Choroid plexus epithelial cell (primary cell): ENCODE results near the gene EDN1.

Experiments
- DNase-seq: peaks from one replicate; pipeline ENCODE4 v3.0.0-alpha.2; 2010; ENCODE audit warnings: low read depth
- H3K4me3 ChIP-seq: 2 replicates; pipeline ENCODE4 v1.5.1; 2011; ENCODE audit warnings: low read depth, mild to moderate bottlenecking, control low read depth, low read length, moderate library complexity
- CTCF ChIP-seq: conservative IDR thresholded peaks from 2 replicates; pipeline ENCODE4 v1.5.1; 2011; ENCODE audit warnings: low read depth, mild to moderate bottlenecking, control low read depth, inconsistent platforms, low read length, moderate library complexity

Gene EDN1

GRCh38 chr6:12289933-12290820, at the start of gene EDN1:
Gene EDN1 (plus strand): TSS chr6:12290361. CDS start chr6:12290630, 269 bp downstream.
- peak; percentile 67 for TF ChIP-seq CTCF
- peak; percentile 84 for DNase-seq
- peak within 1 kb of the TSS; percentile 50 for H3K4me3 ChIP-seq

GRCh38 chr6:12241493-12242175, 48.5 kb upstream of the EDN1 start:
- no peak overlapping the region for H3K4me3 ChIP-seq
- no peak for TF ChIP-seq CTCF
- no peak for DNase-seq

GRCh38 chr6:12243169-12243568, 47.0 kb upstream of the EDN1 start:
- no peak overlapping the region for H3K4me3 ChIP-seq
- TF ChIP-seq CTCF: no peak
- DNase-seq: no peak

- TF ChIP-seq CTCF: no peak
- no peak overlapping the region for H3K4me3 ChIP-seq
- no peak for DNase-seq
Observed at GRCh38 chr6:12245360-12245759, 44.8 kb upstream of the EDN1 start.

GRCh38 chr6:12245763-12246718, 44.1 kb upstream of the EDN1 start:
- peak; percentile 47 for DNase-seq
- H3K4me3 ChIP-seq: no peak overlapping the region
- TF ChIP-seq CTCF: peak; percentile 11

GRCh38 chr6:12246900-12247299, 43.3 kb upstream of the EDN1 start:
- no peak for DNase-seq
- H3K4me3 ChIP-seq: no peak overlapping the region
- no peak for TF ChIP-seq CTCF
